H1 (cell line): ENCODE data around the gene RNF224. TPM values are rescaled to one million over a fixed set of nuclear protein-coding genes. Genes with fewer than 3 reads are reported as not detected.

Source experiments
- CTCF ChIA-PET: fragments of 300-600 bp; sonication (Branson Sonifier 250); formaldehyde crosslinking; loops from one replicate; lab custom pipeline; 2021; ENCODE audit not compliant: partially characterized antibody; lab: Charles Lee
- POLR2A ChIA-PET: fragments of 300-600 bp; sonication (Branson Sonifier 250); formaldehyde crosslinking; loops from one replicate; lab custom pipeline; 2021; ENCODE audit warnings: inconsistent platforms; ENCODE audit not compliant: partially characterized antibody; lab: Charles Lee
- DNase-seq, 2 experiments: peaks; one replicate each; pipeline versions ENCODE4 v3.0.0 to v3.0.0-alpha.2; 2010 to 2022; ENCODE audit warnings: low spot score in 2 of 2, low read depth in 1 of 2, mixed read lengths in 1 of 2
- FAIRE-seq: peaks from 2 replicates; lab custom pipeline; 2011; peaks lifted over from hg19 to GRCh38; lab: Jason Lieb, UNC
- H2AFZ ChIP-seq: 2 replicates; pipeline ENCODE4 v1.8.1; 2012; ENCODE audit warnings: low read length, inconsistent platforms
- H2AK5ac ChIP-seq: 2 replicates; pipeline ENCODE4 v1.6.1; 2013; ENCODE audit warnings: low read depth, low read length
- H2BK120ac ChIP-seq: replicated peaks from 2 replicates; pipeline ENCODE3; 2013; ENCODE audit warnings: low read depth, low read length, inconsistent platforms
- H2BK12ac ChIP-seq: 2 replicates; pipeline ENCODE4 v1.6.1; 2013; ENCODE audit warnings: low read depth, low read length
- H2BK15ac ChIP-seq: 2 replicates; pipeline ENCODE4 v1.6.1; 2013; ENCODE audit warnings: low read length
- H2BK20ac ChIP-seq: 2 replicates; pipeline ENCODE4 v1.6.1; 2013; ENCODE audit warnings: low read length
- H2BK5ac ChIP-seq: 2 replicates; pipeline ENCODE4 v1.6.1; 2013; ENCODE audit warnings: low read depth, low read length
- H3K14ac ChIP-seq: 2 replicates; pipeline ENCODE4 v1.6.1; 2013; ENCODE audit warnings: inconsistent platforms; ENCODE audit not compliant: insufficient read length
- H3K18ac ChIP-seq: 2 replicates; pipeline ENCODE4 v1.6.1; 2013; ENCODE audit warnings: low read length; ENCODE audit errors: extremely low read depth
- H3K23ac ChIP-seq: 2 replicates; pipeline ENCODE4 v1.6.1; 2013; ENCODE audit warnings: inconsistent platforms; ENCODE audit not compliant: insufficient read length
- H3K23me2 ChIP-seq: 2 replicates; pipeline ENCODE4 v1.6.1; 2013; ENCODE audit warnings: low read depth, low read length
- H3K27ac ChIP-seq: 2 replicates; pipeline ENCODE4 v1.6.1; 2011; ENCODE audit warnings: low read depth, low read length, inconsistent platforms
- H3K27me3 ChIP-seq, 4 experiments: replicated peaks in 1 of 4; 1 replicate in 1 of 4; 2 replicates in 3 of 4; pipeline versions ENCODE4 v1.6.1 to v1.8.1; 2011 to 2013; ENCODE audit warnings: low read length in 3 of 4, mild to moderate bottlenecking in 3 of 4, inconsistent platforms in 2 of 4, mixed read lengths in 2 of 4, moderate library complexity in 1 of 4; ENCODE audit not compliant: control insufficient read depth in 3 of 4, insufficient read depth in 3 of 4; ENCODE audit errors: extremely low read depth in 1 of 4
- H3K36me3 ChIP-seq, 4 experiments: 2 replicates each; pipeline versions ENCODE4 v1.6.1 to v1.8.1; 2011 to 2013; ENCODE audit warnings: mild to moderate bottlenecking in 4 of 4, low read length in 3 of 4, moderate library complexity in 2 of 4, control low read depth in 1 of 4, inconsistent platforms in 1 of 4; ENCODE audit not compliant: insufficient read depth in 4 of 4, control insufficient read depth in 2 of 4
- H3K4ac ChIP-seq: replicated peaks from 2 replicates; pipeline ENCODE3; 2013; ENCODE audit warnings: low read length, low read depth, mixed read lengths, inconsistent platforms; ENCODE audit not compliant: insufficient read length
- H3K4me1 ChIP-seq, 4 experiments: replicated peaks in 1 of 4; 1 replicate in 1 of 4; 2 replicates in 3 of 4; pipeline versions ENCODE4 v1.6.1 to v1.8.1; 2011 to 2013; ENCODE audit warnings: low read length in 3 of 4, inconsistent platforms in 2 of 4, mixed read lengths in 1 of 4; ENCODE audit not compliant: insufficient read depth in 4 of 4, control insufficient read depth in 3 of 4
- H3K4me2 ChIP-seq, 2 experiments: 2 replicates each; pipeline versions ENCODE4 v1.6.1 to v1.8.1; 2011 to 2013; ENCODE audit warnings: low read depth in 2 of 2, low read length in 2 of 2, control low read depth in 1 of 2, inconsistent platforms in 1 of 2, mild to moderate bottlenecking in 1 of 2; ENCODE audit not compliant: insufficient read depth in 1 of 2
- H3K4me3 ChIP-seq, 4 experiments: fragments of 200-600, 300-600 bp in 1 of 4; sonication (generic), shearing (Covaris generic), sonication (Bioruptor Twin) in 1 of 4; 2 replicates each; pipeline versions ENCODE4 v1.5.1 to v1.8.1; 2011 to 2016; ENCODE audit warnings: low read length in 4 of 4, low read depth in 3 of 4, control low read depth in 2 of 4, inconsistent platforms in 2 of 4, mild to moderate bottlenecking in 2 of 4, mixed read lengths in 1 of 4, moderate library complexity in 1 of 4; ENCODE audit not compliant: insufficient read depth in 2 of 4; ENCODE audit errors: extremely low read depth in 1 of 4
- H3K56ac ChIP-seq: replicated peaks from 2 replicates; pipeline ENCODE3; 2013; ENCODE audit warnings: low read depth, mild to moderate bottlenecking, mixed read lengths, low read length, inconsistent platforms; ENCODE audit not compliant: insufficient read length
- H3K79me1 ChIP-seq: 2 replicates; pipeline ENCODE4 v1.6.1; 2013; ENCODE audit warnings: low read depth, low read length, control low read depth
- H3K79me2 ChIP-seq, 2 experiments: 2 replicates each; pipeline versions ENCODE4 v1.6.1 to v1.8.1; 2012 to 2013; ENCODE audit warnings: low read length in 2 of 2, mild to moderate bottlenecking in 2 of 2, inconsistent platforms in 1 of 2; ENCODE audit not compliant: insufficient read depth in 2 of 2, control insufficient read depth in 1 of 2
- H3K9ac ChIP-seq, 4 experiments: replicated peaks in 1 of 4; 1 replicate in 1 of 4; 2 replicates in 3 of 4; pipeline versions ENCODE4 v1.6.1 to v1.8.1; 2011 to 2013; ENCODE audit warnings: low read depth in 3 of 4, low read length in 3 of 4, control low read depth in 2 of 4, mild to moderate bottlenecking in 2 of 4, moderate library complexity in 2 of 4, inconsistent platforms in 1 of 4; ENCODE audit errors: extremely low read depth in 1 of 4
- H3K9me3 ChIP-seq, 2 experiments: 2 replicates each; pipeline versions ENCODE4 v1.6.1 to v1.8.1; 2012 to 2013; ENCODE audit warnings: mild to moderate bottlenecking in 2 of 2, moderate library complexity in 2 of 2, control low read depth in 1 of 2, inconsistent platforms in 1 of 2, low read depth in 1 of 2, low read length in 1 of 2, mixed read lengths in 1 of 2; ENCODE audit not compliant: insufficient read depth in 2 of 2
- H4K20me1 ChIP-seq, 2 experiments: replicated peaks in 1 of 2; 2 replicates each; pipeline versions ENCODE3 to v1.8.1; 2011 to 2013; ENCODE audit warnings: inconsistent platforms in 2 of 2, low read length in 2 of 2, mild to moderate bottlenecking in 1 of 2; ENCODE audit not compliant: insufficient read depth in 2 of 2, control insufficient read depth in 1 of 2
- H4K5ac ChIP-seq: 2 replicates; pipeline ENCODE4 v1.6.1; 2013; ENCODE audit warnings: low read length, low read depth, mixed read lengths, inconsistent platforms; ENCODE audit not compliant: insufficient read length
- H4K8ac ChIP-seq: 2 replicates; pipeline ENCODE4 v1.8.0; 2013; ENCODE audit warnings: mild to moderate bottlenecking, moderate library complexity, low read length, inconsistent platforms; ENCODE audit not compliant: insufficient read depth; ENCODE audit errors: extremely low read depth
- H4K91ac ChIP-seq: replicated peaks from 2 replicates; pipeline ENCODE3; 2013; ENCODE audit warnings: low read length, mixed read lengths, inconsistent platforms; ENCODE audit not compliant: insufficient read length
- GABPA ChIP-seq: IDR thresholded peaks from 2 replicates; pipeline ENCODE4 v1.6.1; 2011; ENCODE audit warnings: mild to moderate bottlenecking, low read length, moderate library complexity, borderline replicate concordance; ENCODE audit not compliant: insufficient read depth
- POLR2A ChIP-seq, 2 experiments: IDR thresholded peaks; 1 replicate in 1 of 2; 2 replicates in 1 of 2; pipeline ENCODE4 v1.6.1; 2011; ENCODE audit warnings: low read depth in 2 of 2, low read length in 2 of 2, mild to moderate bottlenecking in 2 of 2; ENCODE audit errors: control extremely low read depth in 1 of 2
- SIN3A ChIP-seq, 2 experiments: IDR thresholded peaks in 1 of 2; conservative IDR thresholded peaks in 1 of 2; 2 replicates each; pipeline ENCODE4 v1.6.1; 2011 to 2012; ENCODE audit warnings: low read length in 2 of 2, improper control_type of control experiment in 1 of 2, low read depth in 1 of 2, mild to moderate bottlenecking in 1 of 2
- SIRT6 ChIP-seq: IDR thresholded peaks from one replicate; pipeline ENCODE4 v1.7.1; 2012; ENCODE audit warnings: low read length, inconsistent platforms
- SP2 ChIP-seq: IDR thresholded peaks from 2 replicates; pipeline ENCODE4 v1.6.1; 2012; ENCODE audit warnings: mild to moderate bottlenecking, low read length, inconsistent platforms
- WGBS, 2 experiments: shearing (Covaris generic) in 1 of 2; methylation state at CpG; one replicate each; pipeline versions ENCODE4 v1.1.6 to v1.1.7; 2013 to 2015; ENCODE audit warnings: low lambda C conversion rate in 2 of 2, mixed read lengths in 2 of 2, inconsistent platforms in 1 of 2, low coverage in 1 of 2, missing lambda C conversion rate in 1 of 2; ENCODE audit not compliant: insufficient replicate concordance in 2 of 2, insufficient coverage in 1 of 2, insufficient read length in 1 of 2; ENCODE audit errors: extremely low coverage in 1 of 2, missing lambda C conversion rate in 1 of 2; 5-methylcytosine and 5-hydroxymethylcytosine counted together
- polyA plus RNA-seq, 7 experiments: library from polyadenylated mRNA; depleted of rRNA in 3 of 7; stranded (reverse) in 5 of 7; unstranded in 2 of 7; fragments of >200 nt in 5 of 7; fragments of 200-250 nt in 2 of 7; gene quantifications; 1 replicate in 5 of 7; 2 replicates in 1 of 7; 4 replicates in 1 of 7; pipeline versions ENCODE4 v1.2.1 to v1.2.3, GENCODE V29; 2011 to 2013; ENCODE audit warnings: missing spikeins in 2 of 7, mixed read lengths in 2 of 7
- total RNA-seq: library from RNA; stranded (reverse); fragmentation: NEBNext Ultra II Directional; extraction: Animal tissue kit (Norgen Biotek cat#: 25700); gene quantifications from 2 replicates; pipeline ENCODE4 v1.2.1, GENCODE V29; 2021
- TF ChIP-seq, protein P1 (sequence below), 3 experiments: IDR thresholded peaks; 1 replicate in 2 of 3; 2 replicates in 1 of 3; pipeline versions ENCODE4 v1.5.1 to v1.6.1; 2011; ENCODE audit warnings: low read length in 3 of 3, mild to moderate bottlenecking in 3 of 3, inconsistent platforms in 2 of 3, low read depth in 1 of 3, moderate library complexity in 1 of 3; ENCODE audit not compliant: insufficient read depth in 1 of 3; ENCODE audit errors: control extremely low read depth in 1 of 3

RNF224 gene
- total and polyA plus RNA-seq, 2 of the 8 experiments (the other 6 are each of a cell fraction or from before 2014, with no cell fraction given), result 0.24 TPM; not detected in 1

DNA sequence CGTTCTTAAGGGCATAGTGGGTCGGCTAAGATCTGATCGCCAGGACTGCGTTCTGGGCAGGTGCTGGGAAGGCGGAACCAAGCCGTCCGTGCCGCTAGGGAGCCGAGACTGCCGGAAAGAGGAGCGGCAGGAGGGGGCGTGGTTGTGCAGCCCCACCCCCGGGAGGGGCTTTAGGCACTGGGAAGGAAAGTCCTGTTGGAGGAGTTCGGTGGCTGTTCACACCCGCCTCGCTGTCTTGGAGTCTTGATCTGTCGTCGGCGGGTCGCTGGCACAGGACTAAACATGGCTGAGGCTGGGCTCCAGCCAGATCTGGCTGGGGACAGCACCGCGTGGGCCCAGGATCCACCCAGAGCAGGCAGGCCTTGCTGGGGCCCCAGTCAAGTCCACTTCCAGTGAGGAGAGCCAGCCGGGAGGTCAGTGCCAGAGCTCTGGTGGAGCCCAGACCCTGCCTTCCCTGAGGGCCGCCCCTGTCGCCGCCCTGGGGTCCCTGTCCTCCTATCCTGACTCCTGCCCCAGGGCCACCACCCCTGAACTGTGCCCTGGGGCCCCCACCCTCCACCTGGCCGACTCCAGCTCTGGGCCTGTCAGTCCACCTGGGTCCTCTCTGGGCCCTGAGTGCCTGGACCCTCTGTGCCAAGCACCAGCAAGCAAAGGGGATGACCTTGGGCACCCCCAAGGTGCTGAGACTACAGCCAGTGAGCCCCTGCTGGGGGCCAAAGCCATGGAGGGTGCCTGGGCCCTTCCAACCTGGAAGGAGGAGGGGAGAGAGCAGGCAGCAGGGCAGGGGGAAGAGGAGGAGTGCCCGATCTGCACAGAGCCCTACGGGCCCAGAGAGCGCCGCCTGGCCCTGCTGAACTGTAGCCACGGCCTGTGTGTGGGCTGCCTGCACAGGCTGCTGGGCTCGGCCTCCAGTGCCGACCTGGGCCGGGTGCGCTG is 9.8 kb upstream of the RNF224 start:
- no peaks in the 10 kb centered on the region for H3K79me2 ChIP-seq
- H3K27ac ChIP-seq, result no peak overlapping the region
- peaks cover 0 to 10% (median 4%) of the 10 kb centered on the region in 4 experiments; a peak in 5 of 7 replicates for H3K4me1 ChIP-seq
- H2BK5ac ChIP-seq, result no peak overlapping the region
- ChIA-PET CTCF (interaction anchor here (0.5 to 3.8 kb wide), 16 partner anchors 10 to 123 kb away, joined by 3 to 19 read pairs (median 4); partner anchors contain the start of genes LRRC26, RNF224 and TPRN), POLR2A (interaction anchor here (0.7 to 69.9 kb wide), 10 partner anchors 9 to 385 kb away, joined by 3 to 1462 read pairs (median 4); partner anchors contain the start of genes ANAPC2, MAN1B1, NDOR1 and NELFB)
- FAIRE-seq (no peak), DNase-seq (peak; percentile 56 to 87)
- no peak overlapping the region for H3K14ac ChIP-seq
- no peak overlapping the region for H2AFZ ChIP-seq
- no peaks in the 10 kb centered on the region; a peak in 2 of 7 replicates for H3K27me3 ChIP-seq
- no peak overlapping the region for H4K5ac ChIP-seq
- peaks cover 8% of the 10 kb centered on the region; the same call in 1 of the 2 replicates for H3K23me2 ChIP-seq
- no peak overlapping the region for H2BK120ac ChIP-seq
- TF ChIP-seq SP2 (no peak), POLR2A (IDR thresholded peaks at IDR 0.05; ENCODE audit: control extremely low read depth in 1 of 2, low read depth in 2 of 2, low read length in 2 of 2) (peak in 1 of 2 experiments; percentile 37; a peak in 1 of 3 replicates), SIRT6 (no peak), GABPA (peak; percentile 15; the same call in 1 of the 2 replicates), SIN3A (conservative IDR thresholded peaks at IDR 0.05 in 1 of 2, IDR thresholded peaks at IDR 0.05 in 1 of 2; ENCODE audit: low read depth in 1 of 2, low read length in 2 of 2) (0 out of 4 replicates have a peak, but pooled peaks of 1 of the 2 experiments have one; percentile 43)
- TF ChIP-seq, protein P1, sequence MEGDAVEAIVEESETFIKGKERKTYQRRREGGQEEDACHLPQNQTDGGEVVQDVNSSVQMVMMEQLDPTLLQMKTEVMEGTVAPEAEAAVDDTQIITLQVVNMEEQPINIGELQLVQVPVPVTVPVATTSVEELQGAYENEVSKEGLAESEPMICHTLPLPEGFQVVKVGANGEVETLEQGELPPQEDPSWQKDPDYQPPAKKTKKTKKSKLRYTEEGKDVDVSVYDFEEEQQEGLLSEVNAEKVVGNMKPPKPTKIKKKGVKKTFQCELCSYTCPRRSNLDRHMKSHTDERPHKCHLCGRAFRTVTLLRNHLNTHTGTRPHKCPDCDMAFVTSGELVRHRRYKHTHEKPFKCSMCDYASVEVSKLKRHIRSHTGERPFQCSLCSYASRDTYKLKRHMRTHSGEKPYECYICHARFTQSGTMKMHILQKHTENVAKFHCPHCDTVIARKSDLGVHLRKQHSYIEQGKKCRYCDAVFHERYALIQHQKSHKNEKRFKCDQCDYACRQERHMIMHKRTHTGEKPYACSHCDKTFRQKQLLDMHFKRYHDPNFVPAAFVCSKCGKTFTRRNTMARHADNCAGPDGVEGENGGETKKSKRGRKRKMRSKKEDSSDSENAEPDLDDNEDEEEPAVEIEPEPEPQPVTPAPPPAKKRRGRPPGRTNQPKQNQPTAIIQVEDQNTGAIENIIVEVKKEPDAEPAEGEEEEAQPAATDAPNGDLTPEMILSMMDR (IDR thresholded peaks at IDR 0.05; ENCODE audit: control extremely low read depth in 1 of 3, insufficient read depth in 1 of 3, low read depth in 1 of 3, low read length in 3 of 3), result peak in 1 of 3 experiments; percentile 1; a peak in 1 of 4 replicates
- peak overlapping the region; percentile 65 for H4K91ac ChIP-seq
- peak overlapping the region; percentile 31 to 37; a peak in 1 of 4 replicates for H3K4me2 ChIP-seq
- peak overlapping the region; percentile 85 for H4K8ac ChIP-seq
- no peak overlapping the region for H2BK15ac ChIP-seq
- H3K4me3 ChIP-seq, result no peak overlapping the region
- no peak overlapping the region for H3K9ac ChIP-seq
- H3K56ac ChIP-seq, result no peak overlapping the region
- no peak overlapping the region for H2AK5ac ChIP-seq
- no peak overlapping the region for H2BK12ac ChIP-seq
- H3K79me1 ChIP-seq, result no peaks in the 10 kb centered on the region; the same call in 1 of the 2 replicates
- peaks cover 0 to 15% of the 10 kb centered on the region in 2 experiments for H4K20me1 ChIP-seq
- H2BK20ac ChIP-seq, result no peak overlapping the region
- H3K36me3 ChIP-seq, result peaks cover 0 to 22% (median 7%) of the 10 kb centered on the region in 4 experiments; a peak in 6 of 8 replicates
- H3K4ac ChIP-seq, result no peak overlapping the region
- no peak overlapping the region for H3K18ac ChIP-seq
- 77% methylated on average over 23 of the region's 36 CpGs; no CpG with 5 or more reads in 1 of the 2 experiments for WGBS, 2 experiments
- H3K23ac ChIP-seq, result no peak overlapping the region
- H3K9me3 ChIP-seq, result no peaks in the 10 kb centered on the region
